GM18499 (cell line): ENCODE data around the gene FRMD1.

ENCODE experiments used
- ATAC-seq: cut with Tn5 transposase; IDR thresholded peaks from one replicate; pipeline ENCODE4 v1.9.1; 2021; ENCODE audit warnings: moderate number of reproducible peaks; ENCODE audit not compliant: insufficient read depth, unreplicated experiment

FRMD1 gene

GRCh38 chr6:168058691-168059551 is 20.1 kb downstream of the FRMD1 start:
- ATAC-seq = no peak

GRCh38 chr6:168057836-168058235 is 21.2 kb downstream of the FRMD1 start:
- no peak for ATAC-seq

GRCh38 chr6:168056892-168057527 is 22.0 kb downstream of the FRMD1 start:
- ATAC-seq = no peak

- no peak for ATAC-seq
Measured at GRCh38 chr6:168055696-168056489, 23.1 kb downstream of the FRMD1 start.

- ATAC-seq = no peak
Measured at GRCh38 chr6:168054765-168055560, 24.0 kb downstream of the FRMD1 start.

- no peak for ATAC-seq
Measured at GRCh38 chr6:168053957-168054471, 25.0 kb downstream of the FRMD1 start.

GRCh38 chr6:168053086-168053956 is 25.7 kb downstream of the FRMD1 start:
- ATAC-seq = no peak

GRCh38 chr6:168052291-168052891 is 26.6 kb downstream of the FRMD1 start:
- no peak for ATAC-seq

GRCh38 chr6:168051648-168052047 is 27.4 kb downstream of the FRMD1 start:
- ATAC-seq = no peak

GRCh38 chr6:168050881-168051586 is 28.0 kb downstream of the FRMD1 start:
- no peak for ATAC-seq

GRCh38 chr6:168050225-168050880 is 28.7 kb downstream of the FRMD1 start:
- ATAC-seq = no peak

- no peak for ATAC-seq
Measured at GRCh38 chr6:168049706-168050224, 29.2 kb downstream of the FRMD1 start.

GRCh38 chr6:168049277-168049676 is 29.7 kb downstream of the FRMD1 start:
- ATAC-seq = no peak

- ATAC-seq = no peak
Measured at GRCh38 chr6:168048724-168049025, 30.3 kb downstream of the FRMD1 start.

GRCh38 chr6:168047841-168048723 is 30.9 kb downstream of the FRMD1 start:
- ATAC-seq = no peak

- no peak for ATAC-seq
Measured at GRCh38 chr6:168046696-168047095, 32.3 kb downstream of the FRMD1 start.
